ENCODE data around the gene NUP93. TPM values are rescaled to one million over a fixed set of nuclear protein-coding genes. Genes with fewer than 3 reads are reported as not detected.
"Not testable (repeated sequence)": the region's sequence is repeated elsewhere in the genome, so short reads cannot be mapped to it uniquely, and the experiment has no call there.

The NUP93 gene
- total RNA-seq, 1 donor from 2014 or later: 92.9 TPM

DNA sequence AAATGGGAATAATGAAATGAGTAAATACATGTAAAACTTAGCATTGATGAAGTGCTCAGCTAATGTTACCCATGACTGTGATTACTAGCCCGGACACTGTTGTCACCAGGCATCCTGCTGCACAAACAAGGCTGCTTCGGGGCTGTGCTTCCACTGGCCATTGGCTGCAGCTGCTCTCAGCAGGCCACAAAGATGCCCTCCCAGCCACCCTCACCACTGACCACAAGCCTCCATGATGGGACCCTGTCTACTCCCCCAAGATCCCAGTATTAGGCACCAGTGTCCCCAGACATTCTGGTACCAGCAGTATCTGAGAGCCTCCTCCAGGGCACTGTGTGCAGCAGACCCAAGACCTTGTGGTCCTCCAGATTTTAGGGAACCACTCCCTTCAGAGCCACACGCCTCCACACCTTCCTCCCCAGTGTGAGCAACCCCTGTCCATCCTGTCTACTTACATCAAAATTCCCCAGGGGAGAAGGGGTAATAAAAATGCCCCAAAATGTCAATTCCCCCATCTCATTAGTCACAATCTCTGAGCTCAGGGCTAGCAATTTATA lies 19.7 kb upstream of the NUP93 start:
- no peaks in the 10 kb centered on the region for H3K9me3 Mint-ChIP-seq (ENCODE audit: unreplicated experiment)
- peaks cover 3% of the 10 kb centered on the region for H3K4me1 Mint-ChIP-seq (ENCODE audit: unreplicated experiment)
- no peak for DNase-seq (ENCODE audit: low spot score)
- no peak overlapping the region for H3K4me3 Mint-ChIP-seq (ENCODE audit: unreplicated experiment)
- H3K36me3 Mint-ChIP-seq (ENCODE audit: low read depth, unreplicated experiment): no peaks in the 10 kb centered on the region
- H3K27ac Mint-ChIP-seq (ENCODE audit: unreplicated experiment): no peak overlapping the region
- peaks cover 10% of the 10 kb centered on the region for H3K27me3 Mint-ChIP-seq (ENCODE audit: unreplicated experiment)
- no peak for TF ChIP-seq CTCF (IDR thresholded peaks at IDR 0.05; ENCODE audit: unreplicated experiment)

DNA sequence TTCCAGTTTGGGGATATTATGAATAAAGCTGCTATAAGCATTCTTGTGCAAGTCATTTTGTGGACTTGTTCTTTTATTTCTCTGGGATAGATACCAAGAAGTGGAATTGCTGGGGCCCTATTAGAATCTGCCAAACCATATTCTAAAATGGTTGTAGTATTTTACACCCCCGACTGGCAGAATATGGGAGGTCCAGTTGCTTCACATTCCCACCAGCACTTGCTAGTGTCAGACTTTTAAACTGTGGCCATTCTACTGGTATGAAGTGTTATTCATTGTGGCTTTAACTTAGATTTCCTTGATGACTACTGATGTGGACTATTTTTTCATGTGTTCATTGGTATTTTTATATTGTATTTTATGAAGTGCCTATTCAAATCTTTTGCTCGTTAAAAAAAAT lies 18.1 kb upstream of the NUP93 start:
- Mint-ChIP-seq H3K4me1 (ENCODE audit: unreplicated experiment) (peaks cover 3% of the 10 kb centered on the region), H3K27me3 (ENCODE audit: unreplicated experiment) (peaks cover 10% of the 10 kb centered on the region), H3K4me3 (ENCODE audit: unreplicated experiment) (no peak overlapping the region), H3K27ac (ENCODE audit: unreplicated experiment) (no peak overlapping the region), H3K9me3 (ENCODE audit: unreplicated experiment) (no peaks in the 10 kb centered on the region), H3K36me3 (ENCODE audit: low read depth, unreplicated experiment) (no peaks in the 10 kb centered on the region)
- no peak for TF ChIP-seq CTCF (IDR thresholded peaks at IDR 0.05; ENCODE audit: unreplicated experiment)
- DNase-seq (ENCODE audit: low spot score): no peak

DNA sequence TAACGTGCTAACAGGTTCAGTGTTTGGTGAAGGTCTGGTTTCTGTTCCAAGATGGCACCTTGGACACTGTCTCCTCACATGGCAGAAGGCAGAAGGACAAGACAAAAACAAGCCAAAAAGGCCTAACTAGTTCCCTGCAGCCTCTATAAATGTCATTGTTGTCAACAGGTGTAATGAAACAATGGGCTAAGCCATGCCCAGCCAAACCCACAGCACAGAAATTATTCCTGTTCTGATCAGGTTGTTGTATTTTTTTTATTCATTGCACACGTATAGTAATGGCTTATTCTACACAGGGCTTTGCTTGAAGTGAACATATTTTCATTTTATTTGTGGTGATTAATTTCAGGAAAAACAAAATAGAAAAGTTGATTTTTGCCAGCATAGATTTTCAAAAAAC lies 16.1 kb upstream of the NUP93 start:
- no peak overlapping the region for H3K4me3 Mint-ChIP-seq (ENCODE audit: unreplicated experiment)

GRCh38 chr16:56715126-56715525 lies 14.8 kb upstream of the NUP93 start:
- TF ChIP-seq CTCF (IDR thresholded peaks at IDR 0.05; ENCODE audit: unreplicated experiment): no peak
- Mint-ChIP-seq H3K27ac (ENCODE audit: unreplicated experiment) (no peak overlapping the region), H3K4me1 (ENCODE audit: unreplicated experiment) (no peaks in the 10 kb centered on the region)

More for the DNA sequence above, 16.1 kb upstream of the NUP93 start:
- no peak overlapping the region for H3K27ac Mint-ChIP-seq (ENCODE audit: unreplicated experiment)
- no peak for DNase-seq (ENCODE audit: low spot score)
- H3K27me3 Mint-ChIP-seq (ENCODE audit: unreplicated experiment): peaks cover 6% of the 10 kb centered on the region
- H3K4me1 Mint-ChIP-seq (ENCODE audit: unreplicated experiment): peaks cover 3% of the 10 kb centered on the region
- no peaks in the 10 kb centered on the region for H3K36me3 Mint-ChIP-seq (ENCODE audit: low read depth, unreplicated experiment)
- TF ChIP-seq CTCF (IDR thresholded peaks at IDR 0.05; ENCODE audit: unreplicated experiment): no peak
- H3K9me3 Mint-ChIP-seq (ENCODE audit: unreplicated experiment): no peaks in the 10 kb centered on the region

DNA sequence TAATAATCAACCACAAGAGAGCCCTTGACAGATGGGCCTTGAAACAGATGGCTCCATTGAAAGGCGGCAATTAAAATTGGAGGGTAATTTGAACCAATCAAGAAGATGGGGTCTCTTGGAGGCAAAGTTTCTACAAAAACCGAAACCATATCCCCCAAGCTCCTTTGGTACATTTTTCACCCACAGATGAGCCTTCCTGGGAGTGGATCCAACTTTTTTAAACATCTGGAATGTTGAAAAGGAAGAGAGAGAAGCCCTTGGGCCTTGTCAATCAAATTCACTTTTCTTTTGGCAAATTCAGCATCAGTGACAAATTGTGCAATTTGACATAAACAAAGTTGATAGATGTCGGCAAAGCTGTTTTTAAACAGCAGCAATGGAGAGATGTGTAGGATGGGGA lies 13.2 kb upstream of the NUP93 start:
- Mint-ChIP-seq H3K27me3 (ENCODE audit: unreplicated experiment) (peaks cover 4% of the 10 kb centered on the region), H3K9me3 (ENCODE audit: unreplicated experiment) (no peaks in the 10 kb centered on the region), H3K4me1 (ENCODE audit: unreplicated experiment) (no peaks in the 10 kb centered on the region), H3K36me3 (ENCODE audit: low read depth, unreplicated experiment) (no peaks in the 10 kb centered on the region), H3K27ac (ENCODE audit: unreplicated experiment) (no peak overlapping the region), H3K4me3 (ENCODE audit: unreplicated experiment) (no peak overlapping the region)
- DNase-seq (ENCODE audit: low spot score): no peak
- no peak for TF ChIP-seq CTCF (IDR thresholded peaks at IDR 0.05; ENCODE audit: unreplicated experiment)

More at GRCh38 chr16:56715126-56715525, 14.8 kb upstream of the NUP93 start:
- DNase-seq (ENCODE audit: low spot score): no peak
- Mint-ChIP-seq H3K36me3 (ENCODE audit: low read depth, unreplicated experiment) (no peaks in the 10 kb centered on the region), H3K4me3 (ENCODE audit: unreplicated experiment) (no peak overlapping the region), H3K27me3 (ENCODE audit: unreplicated experiment) (peaks cover 4% of the 10 kb centered on the region), H3K9me3 (ENCODE audit: unreplicated experiment) (no peaks in the 10 kb centered on the region)

- H3K27me3 Mint-ChIP-seq (ENCODE audit: unreplicated experiment); H3K27ac Mint-ChIP-seq (ENCODE audit: unreplicated experiment); H3K9me3 Mint-ChIP-seq (ENCODE audit: unreplicated experiment); H3K4me3 Mint-ChIP-seq (ENCODE audit: unreplicated experiment); DNase-seq (ENCODE audit: low spot score); H3K36me3 Mint-ChIP-seq (ENCODE audit: low read depth, unreplicated experiment); H3K4me1 Mint-ChIP-seq (ENCODE audit: unreplicated experiment): not testable (repeated sequence)
These were observed 12.4 kb upstream of the NUP93 start for GRCh38 chr16:56717532-56717931.
